GM12874 (cell line): Measurements from ENCODE around the gene BACH2.

Source experiments
- TF ChIP-seq, protein P1 (sequence below): IDR thresholded peaks from 2 replicates; pipeline ENCODE4 v1.5.1; 2011; ENCODE audit warnings: low read depth, mild to moderate bottlenecking, control low read depth, low read length, moderate library complexity; ENCODE audit not compliant: insufficient read depth

The BACH2 gene

DNA sequence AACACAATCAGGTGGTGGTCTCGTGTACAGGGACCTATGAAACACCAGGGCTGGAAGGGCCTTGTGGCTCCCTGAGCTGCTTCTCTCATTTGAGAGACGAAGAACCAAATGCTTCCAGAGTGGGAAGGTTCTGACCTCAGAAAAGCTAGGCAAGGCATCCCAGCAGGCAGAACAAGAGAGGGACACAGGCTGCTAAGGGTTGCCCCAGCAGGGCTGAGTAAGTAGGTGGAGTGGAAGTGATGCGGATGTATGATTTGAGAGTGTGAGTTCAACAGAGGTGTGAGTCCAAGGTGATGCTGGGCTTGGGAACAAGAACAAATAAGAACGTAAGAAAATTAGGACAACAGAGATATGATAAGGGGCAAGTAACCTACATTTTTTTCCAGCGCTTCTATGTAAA lies 147.8 kb downstream of the BACH2 start:
- TF ChIP-seq, protein P1, sequence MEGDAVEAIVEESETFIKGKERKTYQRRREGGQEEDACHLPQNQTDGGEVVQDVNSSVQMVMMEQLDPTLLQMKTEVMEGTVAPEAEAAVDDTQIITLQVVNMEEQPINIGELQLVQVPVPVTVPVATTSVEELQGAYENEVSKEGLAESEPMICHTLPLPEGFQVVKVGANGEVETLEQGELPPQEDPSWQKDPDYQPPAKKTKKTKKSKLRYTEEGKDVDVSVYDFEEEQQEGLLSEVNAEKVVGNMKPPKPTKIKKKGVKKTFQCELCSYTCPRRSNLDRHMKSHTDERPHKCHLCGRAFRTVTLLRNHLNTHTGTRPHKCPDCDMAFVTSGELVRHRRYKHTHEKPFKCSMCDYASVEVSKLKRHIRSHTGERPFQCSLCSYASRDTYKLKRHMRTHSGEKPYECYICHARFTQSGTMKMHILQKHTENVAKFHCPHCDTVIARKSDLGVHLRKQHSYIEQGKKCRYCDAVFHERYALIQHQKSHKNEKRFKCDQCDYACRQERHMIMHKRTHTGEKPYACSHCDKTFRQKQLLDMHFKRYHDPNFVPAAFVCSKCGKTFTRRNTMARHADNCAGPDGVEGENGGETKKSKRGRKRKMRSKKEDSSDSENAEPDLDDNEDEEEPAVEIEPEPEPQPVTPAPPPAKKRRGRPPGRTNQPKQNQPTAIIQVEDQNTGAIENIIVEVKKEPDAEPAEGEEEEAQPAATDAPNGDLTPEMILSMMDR: no peak

DNA sequence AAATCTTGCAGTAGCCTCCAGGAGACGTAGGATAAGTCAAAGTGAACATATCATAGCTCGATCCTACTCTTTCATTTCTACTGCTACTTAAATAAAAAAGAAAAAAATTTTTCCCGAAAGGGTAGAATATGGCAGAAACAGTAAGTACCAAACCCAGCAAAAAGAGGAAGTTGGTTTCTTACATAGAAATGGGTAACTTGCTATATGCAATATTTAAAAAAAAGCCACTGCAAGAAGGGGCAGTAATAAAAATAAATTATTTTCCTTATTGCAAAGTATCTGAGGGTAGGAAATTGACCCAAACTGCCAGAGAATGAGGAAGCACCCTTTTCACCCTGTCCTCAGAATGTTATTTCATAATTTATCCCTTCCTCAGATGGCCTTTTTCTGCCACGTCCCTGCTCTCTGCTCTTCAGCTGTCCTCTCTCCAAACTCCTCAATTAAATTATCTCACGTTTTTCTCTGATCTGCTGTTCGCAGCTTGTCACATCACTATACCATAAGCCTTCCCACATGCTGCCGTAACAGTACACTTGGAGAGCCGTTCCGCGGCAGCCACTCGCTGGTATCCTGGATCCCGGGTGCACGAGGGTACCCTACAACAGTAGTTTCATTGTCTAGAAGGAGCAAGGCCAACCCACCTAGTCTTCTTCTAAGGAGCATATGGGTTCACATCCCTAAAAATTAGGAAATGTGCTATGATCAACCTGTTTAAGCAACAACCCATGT lies 149.6 kb downstream of the BACH2 start:
- TF ChIP-seq, protein P1: no peak

GRCh38 chr6:90146024-90146423 lies 150.6 kb downstream of the BACH2 start:
- TF ChIP-seq, protein P1: no peak

- TF ChIP-seq, protein P1: no peak
Observed at GRCh38 chr6:90144928-90145555, 151.6 kb downstream of the BACH2 start.

DNA sequence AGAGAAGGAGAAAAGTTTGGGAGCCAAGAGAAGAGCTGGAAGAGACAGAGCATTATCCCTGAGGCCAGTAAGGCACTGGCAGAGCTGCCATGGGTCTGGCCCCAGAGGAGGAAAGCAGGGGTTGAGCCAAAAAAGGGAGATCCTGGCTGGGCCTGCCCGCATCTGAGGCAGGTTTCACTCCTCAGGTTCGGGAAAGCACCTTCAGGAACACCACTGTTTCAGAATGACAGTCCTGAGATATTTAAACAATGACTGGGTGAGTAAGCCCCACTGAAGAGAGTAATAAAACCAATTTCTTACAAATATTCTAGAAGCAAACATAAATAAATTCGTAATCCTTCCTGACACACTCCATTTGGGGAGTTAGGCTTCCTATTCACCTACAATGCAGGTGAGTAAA lies 152.2 kb downstream of the BACH2 start:
- TF ChIP-seq, protein P1: no peak

DNA sequence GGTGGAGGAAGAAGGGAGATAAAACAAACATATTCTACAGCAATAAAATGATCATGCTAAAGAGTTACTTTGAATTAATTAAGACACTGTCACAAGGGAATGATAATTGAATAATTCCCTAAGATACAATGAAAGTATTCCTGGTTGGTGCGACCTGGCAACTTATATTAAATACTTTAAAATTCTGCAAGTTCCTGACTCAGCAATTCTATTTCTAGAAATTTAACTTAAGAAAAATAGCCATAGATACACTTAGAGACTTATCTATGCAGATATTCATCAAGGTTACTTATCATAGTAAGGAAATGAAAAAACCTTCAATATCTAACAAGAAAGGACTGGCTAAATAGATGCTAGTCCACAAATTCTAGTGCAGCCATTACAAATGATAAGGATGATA lies 156.0 kb downstream of the BACH2 start:
- TF ChIP-seq, protein P1: no peak

GRCh38 chr6:90139272-90139817 lies 157.3 kb downstream of the BACH2 start:
- TF ChIP-seq, protein P1: no peak
